GM19397 (cell line): ENCODE measurements around the gene GDPD4.

Source experiments
- ATAC-seq: cut with Tn5 transposase; IDR thresholded peaks from one replicate; pipeline ENCODE4 v1.9.1; 2021; ENCODE audit warnings: mild to moderate bottlenecking, moderate library complexity; ENCODE audit not compliant: unreplicated experiment

The GDPD4 gene

GRCh38 chr11:77207019-77207485 is 94.4 kb downstream of the GDPD4 start:
- ATAC-seq, result no peak

DNA sequence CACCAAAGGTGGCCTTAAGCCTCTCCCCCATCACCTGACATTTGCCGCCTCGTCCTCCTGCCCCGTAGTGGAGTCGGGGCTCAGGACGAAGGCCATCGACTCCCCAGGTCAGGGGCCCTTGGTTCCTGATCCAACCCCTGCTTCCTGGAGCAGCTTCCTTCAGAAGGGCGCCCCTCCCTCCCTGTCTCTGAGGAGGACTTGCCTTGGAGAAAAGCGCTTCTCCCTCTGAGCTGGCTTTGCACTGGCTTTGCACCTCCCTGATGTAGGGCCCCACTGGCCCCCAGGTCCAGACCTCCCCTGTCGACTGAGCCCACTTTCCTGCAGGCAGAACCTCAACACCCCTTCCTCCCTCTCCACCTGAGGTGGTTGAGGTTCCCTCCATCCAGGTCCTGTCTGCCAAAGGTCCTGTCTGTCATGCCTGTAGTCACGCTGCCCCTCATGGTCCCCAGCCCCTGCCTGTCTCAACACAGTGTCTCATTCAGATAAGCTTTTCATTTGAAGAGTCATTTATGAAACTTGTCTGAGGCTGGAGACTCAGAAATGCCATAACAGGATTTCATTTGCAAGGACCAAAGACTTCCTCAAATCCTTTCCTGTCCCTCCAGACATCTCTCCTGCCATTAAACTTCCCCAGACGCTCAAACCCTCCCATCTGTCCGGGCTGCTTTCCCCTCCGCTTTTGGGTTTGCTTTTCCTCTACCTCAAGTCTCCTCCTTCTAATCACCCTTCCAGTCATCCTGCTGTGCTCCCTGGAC is 95.0 kb downstream of the GDPD4 start:
- ATAC-seq, result no peak

GRCh38 chr11:77205467-77206263 is 95.8 kb downstream of the GDPD4 start:
- ATAC-seq, result no peak

DNA sequence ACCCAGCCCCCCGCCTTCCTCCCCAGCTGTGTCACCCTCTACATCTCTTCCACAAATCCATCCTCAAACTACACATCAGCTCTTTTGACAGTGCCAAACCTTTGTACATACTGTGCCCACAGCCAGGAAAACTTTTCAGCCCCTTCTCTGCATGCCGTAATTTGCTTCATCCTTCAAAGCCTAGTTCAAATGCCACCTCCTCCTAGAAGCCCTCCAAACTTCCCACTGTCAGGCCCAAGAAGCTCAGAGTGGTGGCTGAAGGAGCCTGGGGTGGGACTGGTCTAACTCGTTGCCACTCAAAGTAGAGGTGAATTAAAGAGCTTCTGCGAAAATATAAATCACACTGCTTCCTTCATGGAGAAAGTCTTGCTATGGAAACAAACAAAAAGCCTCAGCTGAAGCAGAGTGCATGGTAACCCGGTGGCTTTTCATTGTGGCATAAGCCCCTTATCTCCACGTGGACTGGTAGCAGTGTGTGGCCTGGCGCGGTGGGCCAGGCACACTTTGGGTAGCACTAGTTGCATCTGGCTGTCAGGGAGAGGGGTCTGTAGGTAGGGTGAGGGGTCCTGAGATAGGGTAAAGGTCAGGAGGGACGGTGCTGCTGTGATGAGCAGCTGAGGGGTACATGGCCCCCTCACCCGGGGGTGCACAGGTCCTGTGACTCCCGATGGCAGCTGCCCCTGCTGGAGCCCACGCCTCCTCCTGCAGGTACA is 96.6 kb downstream of the GDPD4 start:
- ATAC-seq, result no peak

DNA sequence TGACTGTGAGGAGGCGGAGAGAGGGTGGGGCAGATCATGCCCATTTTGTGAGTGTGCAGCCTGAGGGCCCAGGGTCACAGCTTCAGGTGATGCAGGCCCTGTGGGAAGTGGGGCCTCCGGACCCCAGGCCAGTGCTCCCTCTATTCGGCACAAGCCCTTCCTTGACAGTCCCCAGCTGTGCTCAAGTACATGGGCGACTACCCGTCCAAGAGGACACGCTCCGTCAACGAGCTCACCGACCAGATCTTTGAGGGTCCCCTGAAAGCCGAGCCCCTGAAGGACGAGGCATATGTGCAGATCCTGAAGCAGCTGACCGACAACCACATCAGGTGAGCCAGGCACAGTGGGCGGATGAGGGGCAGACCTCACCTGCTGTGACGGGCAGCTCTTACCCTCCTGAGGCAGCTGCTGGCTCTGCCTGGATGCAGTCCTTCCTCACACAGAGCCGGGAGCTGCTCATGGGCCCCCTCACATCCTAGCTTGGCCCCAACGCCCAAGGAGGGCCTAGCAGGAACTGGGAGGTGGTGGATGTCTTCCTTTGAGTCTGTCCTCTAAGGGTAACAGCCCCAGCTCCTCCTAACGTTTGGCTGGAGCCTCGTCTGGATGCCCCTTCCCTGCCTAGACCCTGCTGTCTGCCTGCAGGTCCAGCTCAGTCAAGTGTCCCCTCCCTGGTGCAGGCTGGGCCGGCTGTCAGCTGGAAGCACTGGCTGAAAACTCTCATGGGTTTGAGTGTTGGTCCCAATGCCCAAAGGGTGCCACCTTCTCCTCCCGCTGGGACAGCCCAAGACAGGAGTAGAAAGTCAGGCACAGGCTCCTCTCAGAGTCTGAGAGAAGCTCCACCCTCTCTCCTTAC is 97.4 kb downstream of the GDPD4 start:
- ATAC-seq, result no peak

DNA sequence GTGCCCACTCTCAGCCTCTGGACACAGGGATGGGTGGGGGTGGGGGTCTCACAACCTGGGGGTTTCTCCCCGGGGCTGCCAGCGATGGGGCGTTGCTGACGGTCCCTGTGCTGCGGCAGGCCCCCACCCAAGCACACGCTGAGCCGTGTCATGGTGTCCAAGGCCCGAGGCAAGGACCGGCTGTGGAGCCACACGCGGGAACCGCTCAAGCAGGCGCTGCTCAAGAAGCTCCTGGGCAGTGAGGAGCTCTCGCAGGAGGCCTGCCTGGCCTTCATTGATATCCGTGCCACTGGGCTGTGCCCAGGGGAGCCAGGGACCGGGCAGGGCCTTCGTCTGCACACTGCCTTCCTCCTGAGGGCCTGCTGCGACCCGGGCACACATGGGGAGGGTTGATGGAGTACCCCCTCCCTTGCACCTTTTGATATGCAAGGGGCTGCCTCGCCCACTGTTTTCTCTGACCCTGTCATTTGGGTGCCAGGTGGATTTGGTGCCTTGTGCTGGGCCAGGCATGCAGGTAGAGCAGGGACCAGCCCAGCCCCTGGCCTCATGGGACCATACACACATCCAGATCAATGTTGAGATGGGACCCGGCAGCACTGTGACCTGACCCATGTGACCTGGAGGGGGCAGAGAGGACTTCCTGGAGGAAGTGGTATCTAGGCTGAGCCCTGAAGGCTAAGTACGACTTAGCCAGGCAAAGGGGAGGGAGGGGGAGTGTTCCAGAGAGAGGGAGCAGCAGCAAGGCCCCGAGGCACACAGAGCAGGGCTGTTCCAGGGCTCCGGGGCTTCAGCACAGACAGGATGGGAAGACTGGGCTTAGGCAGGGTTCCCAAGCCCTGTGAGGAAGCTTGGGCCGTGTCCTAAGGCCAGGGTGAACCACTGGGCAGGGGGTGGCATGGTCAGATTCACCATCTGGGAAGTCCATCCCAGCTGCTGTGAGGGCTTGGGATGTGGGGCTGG is 98.3 kb downstream of the GDPD4 start:
- no peak for ATAC-seq

DNA sequence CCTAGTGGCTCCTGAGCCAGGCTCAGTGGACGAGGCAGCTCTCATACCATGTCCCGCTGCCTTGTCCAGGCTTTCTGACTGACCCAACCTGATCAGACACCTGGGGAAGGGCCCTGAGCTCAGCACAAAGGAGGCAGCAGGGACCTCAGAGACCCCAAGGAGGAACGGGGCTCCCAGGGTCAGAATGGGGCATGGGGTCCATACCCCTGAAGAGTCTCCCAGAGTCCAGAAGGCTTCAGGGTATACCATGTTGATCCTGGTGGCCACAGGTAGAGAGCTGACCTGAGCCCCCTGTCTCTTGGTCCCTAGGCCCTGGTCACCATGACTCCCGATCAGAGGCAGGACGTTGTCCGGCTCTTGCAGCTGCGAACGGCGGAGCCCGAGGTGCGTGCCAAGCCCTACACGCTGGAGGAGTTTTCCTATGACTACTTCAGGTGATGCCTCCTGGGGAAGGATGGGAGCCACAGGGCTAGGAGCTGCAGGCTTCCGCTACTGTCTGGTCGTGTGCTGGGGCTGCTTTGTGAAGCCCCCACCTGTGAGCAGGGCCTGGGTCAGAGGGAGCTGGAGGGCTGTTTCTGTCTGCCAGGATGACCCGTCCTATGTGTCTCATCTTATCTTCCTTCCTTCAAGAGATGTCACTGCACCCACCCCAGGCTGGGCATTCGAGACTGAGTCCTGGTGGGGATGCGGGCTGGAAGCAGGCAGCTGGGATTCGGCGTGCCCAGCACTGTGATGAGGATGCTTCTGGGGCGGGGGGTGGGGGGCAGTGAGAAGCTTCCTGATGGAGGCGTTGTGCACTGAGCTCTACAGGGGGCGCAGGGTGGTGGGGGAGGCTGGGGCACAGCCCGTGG is 99.3 kb downstream of the GDPD4 start:
- no peak for ATAC-seq

GRCh38 chr11:77201370-77201769 is 100.1 kb downstream of the GDPD4 start:
- no peak for ATAC-seq

GRCh38 chr11:77200351-77201268 is 100.9 kb downstream of the GDPD4 start:
- no peak for ATAC-seq

- no peak for ATAC-seq
These were observed 102.2 kb downstream of the GDPD4 start for GRCh38 chr11:77199137-77199745.

DNA sequence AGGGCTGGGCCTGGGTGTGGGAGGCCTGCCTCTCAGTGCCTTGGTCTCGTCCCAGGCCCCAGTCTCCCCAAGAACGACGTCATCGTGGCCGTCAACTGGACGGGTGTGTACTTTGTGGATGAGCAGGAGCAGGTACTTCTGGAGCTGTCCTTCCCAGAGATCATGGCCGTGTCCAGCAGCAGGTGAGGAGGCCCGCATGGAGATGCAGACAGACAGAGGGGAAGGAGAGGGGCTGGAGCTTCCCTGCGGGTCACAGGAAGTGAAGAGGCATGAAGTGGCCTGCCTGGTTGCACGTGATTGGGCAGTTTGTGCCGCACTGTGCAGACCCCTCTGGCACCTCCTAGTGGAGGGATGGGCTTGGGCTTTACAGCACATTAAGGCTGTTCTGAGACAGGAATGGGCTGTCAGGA is 103.0 kb downstream of the GDPD4 start:
- ATAC-seq, result no peak

DNA sequence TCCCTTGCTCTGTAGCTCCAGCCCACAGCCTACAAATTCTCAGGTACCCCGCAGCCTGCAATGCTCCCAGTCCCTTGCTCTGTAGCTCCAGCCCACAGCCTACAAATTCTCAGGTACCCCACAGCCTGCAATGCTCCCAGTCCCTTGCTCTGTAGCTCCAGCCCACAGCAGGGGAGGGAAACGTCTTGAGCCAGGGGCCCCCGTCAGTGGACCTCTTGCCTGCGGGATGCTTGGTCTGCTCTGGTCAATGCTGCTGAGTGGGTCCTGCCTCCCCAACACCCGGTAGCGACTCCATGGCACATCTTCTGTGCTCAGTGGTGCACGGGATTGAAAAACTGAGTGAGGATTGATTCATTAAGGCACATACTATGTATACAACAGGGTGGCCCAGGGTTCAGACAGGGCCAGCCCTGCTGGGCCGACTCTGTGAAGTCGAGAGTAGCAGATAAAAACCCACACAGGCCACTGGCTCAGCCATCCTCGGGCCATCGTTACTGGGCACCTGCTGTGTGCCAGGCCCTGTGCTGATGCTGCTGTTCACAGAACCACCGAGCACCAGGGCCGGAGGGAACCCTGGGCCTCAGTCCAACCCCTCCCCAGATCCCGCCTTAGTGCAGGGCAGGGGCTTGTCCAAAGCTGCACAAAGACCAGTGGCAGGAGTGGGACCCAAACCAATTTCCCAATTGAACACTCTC is 103.7 kb downstream of the GDPD4 start:
- ATAC-seq, result no peak

DNA sequence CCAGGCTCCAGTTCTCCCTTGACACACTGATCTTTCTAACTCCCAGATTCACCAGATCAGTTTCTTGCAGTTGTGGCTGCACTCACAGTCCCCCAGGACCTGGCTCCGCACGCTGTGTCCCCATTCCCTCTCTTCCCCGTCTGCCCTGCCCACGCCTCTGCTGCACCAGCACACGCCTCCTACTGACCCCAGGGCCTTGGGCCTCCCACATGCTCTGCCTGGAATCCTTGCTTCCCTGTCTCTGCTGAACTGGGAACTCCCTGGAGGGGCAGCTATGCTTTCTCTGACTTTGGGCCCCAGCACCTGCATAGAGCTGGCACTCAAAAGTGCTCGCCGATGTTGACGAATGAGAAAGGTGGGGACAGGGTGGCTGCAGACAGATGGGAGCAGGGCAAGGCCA is 104.5 kb downstream of the GDPD4 start:
- no peak for ATAC-seq

DNA sequence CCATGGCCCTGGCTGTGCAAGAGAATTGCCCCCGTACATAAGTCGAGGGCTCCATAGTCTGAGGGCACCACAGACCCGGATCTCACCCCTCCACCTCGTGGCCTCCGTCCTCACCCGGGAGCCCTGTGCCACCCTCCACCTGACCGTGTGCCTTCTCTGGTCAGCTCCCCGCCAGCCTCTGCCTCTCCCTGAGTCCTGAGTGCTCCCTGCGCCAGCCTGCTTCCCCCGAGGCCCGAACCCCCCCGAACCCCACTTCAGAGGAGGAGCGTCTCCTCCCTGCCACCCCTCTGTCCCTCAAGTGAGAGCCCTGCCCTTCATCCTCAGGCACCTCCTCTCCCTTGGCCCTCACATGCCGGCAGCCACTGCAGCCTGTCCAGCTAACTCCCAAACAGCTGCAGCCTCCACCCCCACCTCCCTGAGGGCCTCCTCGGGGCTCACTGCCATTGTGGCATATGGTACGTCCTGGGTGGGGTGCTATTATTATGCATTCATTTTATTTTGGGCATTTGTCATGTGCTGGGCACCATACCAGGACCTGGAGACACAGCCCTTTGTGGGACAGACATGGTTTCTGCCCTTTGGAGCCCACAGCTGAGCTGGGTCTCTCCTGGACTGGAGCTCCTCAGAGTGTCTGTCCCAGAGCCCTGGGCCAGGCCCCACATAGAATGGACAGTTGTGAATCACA is 106.3 kb downstream of the GDPD4 start:
- no peak for ATAC-seq

GRCh38 chr11:77193911-77194830 is 107.3 kb downstream of the GDPD4 start:
- no peak for ATAC-seq
